A549 (cell line): Measurements from ENCODE around the gene POLE2. TPM values are rescaled to one million over a fixed set of nuclear protein-coding genes. Genes with fewer than 3 reads are reported as not detected.

Experiments used
- ATAC-seq, 2 experiments: fragments of 200-7000 bp in 1 of 2; fragments of >200 bp in 1 of 2; cut with Nextera tagmentation in 1 of 2; cut with Tn5 transposase in 1 of 2; 3 replicates each; pipeline versions ENCODE4 v1.8.0 to v1.9.1; 2018 to 2020; ENCODE audit warnings: mild to moderate bottlenecking in 1 of 2, moderate library complexity in 1 of 2
- CTCF ChIA-PET: fragments of 300-600 bp; sonication (Branson Sonifier 250); formaldehyde crosslinking; extraction: SDS; loops from one replicate; lab custom pipeline; 2021; ENCODE audit warnings: antibody characterized with exemption, inconsistent platforms; lab: Yijun Ruan, JAX
- POLR2A ChIA-PET: fragments of 350-600 bp; formaldehyde crosslinking; extraction: SDS; loops from one replicate; lab custom pipeline; 2021; ENCODE audit warnings: antibody characterized with exemption, inconsistent platforms; lab: Yijun Ruan, JAX
- DNase-seq, 2 experiments: peaks; one replicate each; pipeline versions ENCODE4 v3.0.0 to v3.0.0-alpha.2; 2011 to 2016; ENCODE audit warnings: low read depth in 1 of 2, low spot score in 1 of 2
- FAIRE-seq: peaks from 2 replicates; lab custom pipeline; 2011; peaks lifted over from hg19 to GRCh38; lab: Jason Lieb, UNC
- H3K27ac ChIP-seq, 2 experiments: fragments of >200 bp; sonication (Bioruptor Twin); formaldehyde crosslinking; 3 replicates each; pipeline ENCODE4 v1.5.1; 2016 to 2017
- H3K4me1 ChIP-seq: fragments of >200 bp; sonication (Bioruptor Twin); formaldehyde crosslinking; 3 replicates; pipeline ENCODE4 v1.6.1; 2016
- H3K4me2 ChIP-seq: fragments of >200 bp; sonication (Bioruptor Twin); formaldehyde crosslinking; 3 replicates; pipeline ENCODE4 v1.6.1; 2016
- H3K4me3 ChIP-seq: fragments of >200 bp; sonication (Bioruptor Twin); formaldehyde crosslinking; 3 replicates; pipeline ENCODE4 v1.5.1; 2016
- H3K9me3 ChIP-seq: fragments of >200 bp; sonication (Bioruptor Twin); formaldehyde crosslinking; 3 replicates; pipeline ENCODE4 v1.6.1; 2016
- CBX2 ChIP-seq: fragments of 200-600 bp; sonication (generic); IDR thresholded peaks from 2 replicates; pipeline ENCODE4 v1.6.1; 2016; ENCODE audit warnings: low read depth, mild to moderate bottlenecking, borderline replicate concordance
- CBX8 ChIP-seq: fragments of 200-600 bp; sonication (generic); IDR thresholded peaks from 2 replicates; pipeline ENCODE4 v1.6.1; 2016
- CHD2 ChIP-seq: fragments of 150-350 bp; IDR thresholded peaks from 2 replicates; pipeline ENCODE4 v1.6.1; 2014; ENCODE audit warnings: low read length; ENCODE audit not compliant: partially characterized antibody
- CHD4 ChIP-seq: fragments of 200-600 bp; sonication (generic); IDR thresholded peaks from 2 replicates; pipeline ENCODE4 v1.6.1; 2016; ENCODE audit warnings: antibody characterized with exemption, mild to moderate bottlenecking, borderline replicate concordance
- EP300 ChIP-seq, 2 experiments: fragments of >200 bp; sonication (Bioruptor Twin); formaldehyde crosslinking; IDR thresholded peaks; 2 replicates in 1 of 2; 3 replicates in 1 of 2; pipeline ENCODE4 v1.6.1; 2016 to 2017
- ESRRA ChIP-seq: fragments of 150-350 bp; IDR thresholded peaks from 2 replicates; pipeline ENCODE4 v1.6.1; 2014; ENCODE audit warnings: mild to moderate bottlenecking, low read length, borderline replicate concordance
- FOSB ChIP-seq: fragments of 250-450 bp; sonication (Bioruptor Pico); IDR thresholded peaks from 2 replicates; pipeline ENCODE4 v1.5.0; 2020; ENCODE audit warnings: mild to moderate bottlenecking, moderate library complexity
- FOSL2 ChIP-seq, 2 experiments: fragments of 450-650 bp in 1 of 2; fragments of >200 bp in 1 of 2; sonication (Bioruptor Twin) in 1 of 2; formaldehyde crosslinking; IDR thresholded peaks; 2 replicates each; pipeline versions ENCODE4 v1.5.0 to v1.6.1; 2016 to 2020; ENCODE audit warnings: mild to moderate bottlenecking in 1 of 2, moderate library complexity in 1 of 2
- FOXS1 ChIP-seq: fragments of 250-450 bp; sonication (Bioruptor Pico); IDR thresholded peaks from 2 replicates; pipeline ENCODE4 v1.5.0; 2020; ENCODE audit warnings: mild to moderate bottlenecking, moderate library complexity
- HOXB5 ChIP-seq: fragments of 250-450 bp; sonication (Bioruptor Pico); IDR thresholded peaks from 2 replicates; pipeline ENCODE4 v1.5.0; 2020; ENCODE audit warnings: mild to moderate bottlenecking, moderate library complexity
- JUN ChIP-seq, 2 experiments: fragments of >200 bp; sonication (Bioruptor Twin); formaldehyde crosslinking; IDR thresholded peaks; 2 replicates in 1 of 2; 3 replicates in 1 of 2; pipeline ENCODE4 v1.6.1; 2016 to 2017
- KDM5A ChIP-seq: fragments of 200-600 bp; sonication (generic); IDR thresholded peaks from 2 replicates; pipeline ENCODE4 v1.6.1; 2016; ENCODE audit warnings: antibody characterized with exemption, mild to moderate bottlenecking
- MAZ ChIP-seq: fragments of 150-350 bp; IDR thresholded peaks from 2 replicates; pipeline ENCODE4 v1.6.1; 2014; ENCODE audit warnings: antibody characterized with exemption, low read depth, low read length, borderline replicate concordance
- NPAS2 ChIP-seq: fragments of 250-450 bp; sonication (Bioruptor Pico); IDR thresholded peaks from 2 replicates; pipeline ENCODE4 v1.8.0; 2022; ENCODE audit warnings: mild to moderate bottlenecking, moderate library complexity, borderline replicate concordance
- NR3C1 ChIP-seq: fragments of >200 bp; sonication (Bioruptor Twin); formaldehyde crosslinking; IDR thresholded peaks from 3 replicates; pipeline ENCODE4 v1.6.1; 2017
- PHF8 ChIP-seq: fragments of 200-600 bp; sonication (generic); IDR thresholded peaks from 2 replicates; pipeline ENCODE4 v1.6.1; 2016; ENCODE audit warnings: low read depth, mild to moderate bottlenecking, antibody characterized with exemption, moderate library complexity, borderline replicate concordance
- POLR2A ChIP-seq: IDR thresholded peaks from 2 replicates; pipeline ENCODE4 v1.6.1; 2012; ENCODE audit warnings: mild to moderate bottlenecking, low read length
- RARB ChIP-seq: fragments of 250-450 bp; sonication (Bioruptor Pico); IDR thresholded peaks from 2 replicates; pipeline ENCODE4 v1.8.0; 2021; ENCODE audit warnings: mild to moderate bottlenecking, moderate library complexity
- TP53 ChIP-seq: fragments of 250-450 bp; sonication (Bioruptor Pico); IDR thresholded peaks from 2 replicates; pipeline ENCODE4 v1.5.0; 2021; ENCODE audit warnings: mild to moderate bottlenecking, moderate library complexity
- ZFP36 ChIP-seq: fragments of 450-650 bp; IDR thresholded peaks from 2 replicates; pipeline ENCODE4 v1.6.1; 2014; ENCODE audit warnings: borderline replicate concordance; ENCODE audit not compliant: partially characterized antibody
- WGBS: methylation state at CpG from one replicate; pipeline ENCODE4 v1.1.6; 2017; ENCODE audit errors: missing lambda C conversion rate; 5-methylcytosine and 5-hydroxymethylcytosine counted together
- polyA plus RNA-seq, 4 experiments: library from polyadenylated mRNA; depleted of rRNA in 3 of 4; stranded (reverse); fragments of >200 nt; fragmentation: RNase III in 1 of 4; extraction: RNeasy Plus Mini Kit Qiagen cat#74134 plus additional on column Dnase treatment in 1 of 4; gene quantifications; 2 replicates in 3 of 4; 3 replicates in 1 of 4; pipeline ENCODE4 v1.2.3, GENCODE V29; 2011 to 2017
- TF ChIP-seq, protein P1 (sequence below): fragments of 200-600 bp; sonication (generic); IDR thresholded peaks from 2 replicates; pipeline ENCODE4 v1.6.1; 2016; ENCODE audit warnings: antibody characterized with exemption, mild to moderate bottlenecking, moderate library complexity
- TF ChIP-seq, protein P2 (sequence below): IDR thresholded peaks from 2 replicates; pipeline ENCODE4 v1.6.1; 2012
- TF ChIP-seq, protein P3 (sequence below): IDR thresholded peaks from 2 replicates; pipeline ENCODE4 v1.6.1; 2012; ENCODE audit warnings: low read depth, borderline replicate concordance
- TF ChIP-seq, protein P4 (sequence below): fragments of >200 bp; sonication (Bioruptor Twin); formaldehyde crosslinking; IDR thresholded peaks from 3 replicates; pipeline ENCODE4 v1.6.1; 2016
- TF ChIP-seq, protein P5 (sequence below): fragments of >200 bp; sonication (Bioruptor Twin); formaldehyde crosslinking; IDR thresholded peaks from 2 replicates; pipeline ENCODE4 v1.6.1; 2016

POLE2 gene
- polyA plus RNA-seq, 2 of the 4 experiments (the other 2 are of a cell fraction), result 20.2 to 28.1 TPM

DNA sequence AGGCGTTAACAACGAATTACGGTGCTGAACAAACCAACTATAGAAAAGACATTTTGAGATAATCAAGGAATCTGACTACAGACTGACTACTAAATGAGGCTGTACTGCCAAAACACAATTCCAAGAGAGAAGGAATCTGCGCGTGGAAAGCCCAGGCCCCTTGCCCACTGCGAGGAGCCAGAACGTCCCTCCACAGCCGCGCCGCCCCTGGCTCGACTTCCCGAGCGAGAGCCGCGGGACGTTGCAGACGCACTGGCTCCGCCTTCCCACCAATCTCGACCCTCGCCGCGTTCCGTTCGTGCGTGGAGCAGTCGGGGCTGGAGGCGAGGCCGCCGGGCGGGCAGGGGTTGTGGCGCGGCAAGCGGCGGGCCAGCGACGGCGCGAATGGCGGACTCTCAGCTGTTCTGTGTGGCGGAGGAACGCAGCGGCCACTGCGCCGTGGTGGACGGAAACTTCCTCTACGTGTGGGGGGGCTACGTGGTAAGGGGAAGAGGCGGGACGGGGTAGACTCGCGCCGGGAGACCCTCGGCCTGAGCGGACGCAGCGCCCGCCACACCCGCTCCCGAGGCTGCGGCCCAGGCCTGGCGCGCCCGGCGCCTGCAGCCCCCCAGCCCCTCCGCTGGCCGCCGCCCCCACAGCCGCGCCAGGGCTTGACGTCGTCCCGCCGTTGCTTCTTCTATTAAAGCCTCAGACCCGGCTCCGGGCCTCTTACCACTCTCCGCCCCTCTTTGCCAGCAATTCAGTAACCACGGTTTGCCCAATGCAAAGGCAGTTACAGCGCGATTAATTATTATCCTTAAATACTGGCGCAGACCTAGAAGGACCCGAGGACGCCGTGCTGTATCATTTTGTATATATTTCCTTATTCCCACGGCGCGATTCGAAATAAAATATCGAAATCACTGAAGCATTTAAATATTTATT is 5.1 kb upstream of the POLE2 start, which contains the start of gene KLHDC1:
Gene KLHDC1, plus strand, starts transcription at position 310 of the 924 bp plus-strand sequence. Its CDS starts 75 bp downstream, at position 385.
- peak; percentile 76 to 80 for ATAC-seq
- Histone ChIP-seq H3K4me2 (peak within 1 kb of the TSS; percentile 65), H3K4me1 (peaks cover 19% of the 10 kb centered on the region; the same call in 1 of the 3 replicates), H3K27ac (peak within 1 kb of the TSS; percentile 71 to 90), H3K4me3 (peak within 1 kb of the TSS; percentile 53), H3K9me3 (no peaks in the 10 kb centered on the region)
- WGBS, result 4% methylated on average over 30 of the region's 88 CpGs
- TF ChIP-seq ZFP36 (no peak), JUN (IDR thresholded peaks at IDR 0.05) (peak; percentile 44 to 67; a peak in 3 of 5 replicates), POLR2A (peak; percentile 91), CBX8 (no peak), CBX2 (no peak), HOXB5 (CRISPR knock-in tag) (no peak), FOXS1 (CRISPR knock-in tag) (no peak), NPAS2 (no peak), KDM5A (no peak), TP53 (CRISPR knock-in tag) (no peak), FOSL2 (IDR thresholded peaks at IDR 0.05) (no peak), FOSL2 (CRISPR knock-in tag; IDR thresholded peaks at IDR 0.05) (no peak), EP300 (IDR thresholded peaks at IDR 0.05) (no peak), MAZ (no peak), PHF8 (peak; percentile 79; the same call in 1 of the 2 replicates), ESRRA (no peak), RARB (CRISPR knock-in tag) (no peak), FOSB (no peak), NR3C1 (no peak), CHD4 (no peak), CHD2 (no peak)
- TF ChIP-seq, protein P1, sequence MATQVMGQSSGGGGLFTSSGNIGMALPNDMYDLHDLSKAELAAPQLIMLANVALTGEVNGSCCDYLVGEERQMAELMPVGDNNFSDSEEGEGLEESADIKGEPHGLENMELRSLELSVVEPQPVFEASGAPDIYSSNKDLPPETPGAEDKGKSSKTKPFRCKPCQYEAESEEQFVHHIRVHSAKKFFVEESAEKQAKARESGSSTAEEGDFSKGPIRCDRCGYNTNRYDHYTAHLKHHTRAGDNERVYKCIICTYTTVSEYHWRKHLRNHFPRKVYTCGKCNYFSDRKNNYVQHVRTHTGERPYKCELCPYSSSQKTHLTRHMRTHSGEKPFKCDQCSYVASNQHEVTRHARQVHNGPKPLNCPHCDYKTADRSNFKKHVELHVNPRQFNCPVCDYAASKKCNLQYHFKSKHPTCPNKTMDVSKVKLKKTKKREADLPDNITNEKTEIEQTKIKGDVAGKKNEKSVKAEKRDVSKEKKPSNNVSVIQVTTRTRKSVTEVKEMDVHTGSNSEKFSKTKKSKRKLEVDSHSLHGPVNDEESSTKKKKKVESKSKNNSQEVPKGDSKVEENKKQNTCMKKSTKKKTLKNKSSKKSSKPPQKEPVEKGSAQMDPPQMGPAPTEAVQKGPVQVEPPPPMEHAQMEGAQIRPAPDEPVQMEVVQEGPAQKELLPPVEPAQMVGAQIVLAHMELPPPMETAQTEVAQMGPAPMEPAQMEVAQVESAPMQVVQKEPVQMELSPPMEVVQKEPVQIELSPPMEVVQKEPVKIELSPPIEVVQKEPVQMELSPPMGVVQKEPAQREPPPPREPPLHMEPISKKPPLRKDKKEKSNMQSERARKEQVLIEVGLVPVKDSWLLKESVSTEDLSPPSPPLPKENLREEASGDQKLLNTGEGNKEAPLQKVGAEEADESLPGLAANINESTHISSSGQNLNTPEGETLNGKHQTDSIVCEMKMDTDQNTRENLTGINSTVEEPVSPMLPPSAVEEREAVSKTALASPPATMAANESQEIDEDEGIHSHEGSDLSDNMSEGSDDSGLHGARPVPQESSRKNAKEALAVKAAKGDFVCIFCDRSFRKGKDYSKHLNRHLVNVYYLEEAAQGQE, result no peak
- TF ChIP-seq, protein P2, sequence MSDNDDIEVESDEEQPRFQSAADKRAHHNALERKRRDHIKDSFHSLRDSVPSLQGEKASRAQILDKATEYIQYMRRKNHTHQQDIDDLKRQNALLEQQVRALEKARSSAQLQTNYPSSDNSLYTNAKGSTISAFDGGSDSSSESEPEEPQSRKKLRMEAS, result peak; percentile 91
- TF ChIP-seq, protein P3, sequence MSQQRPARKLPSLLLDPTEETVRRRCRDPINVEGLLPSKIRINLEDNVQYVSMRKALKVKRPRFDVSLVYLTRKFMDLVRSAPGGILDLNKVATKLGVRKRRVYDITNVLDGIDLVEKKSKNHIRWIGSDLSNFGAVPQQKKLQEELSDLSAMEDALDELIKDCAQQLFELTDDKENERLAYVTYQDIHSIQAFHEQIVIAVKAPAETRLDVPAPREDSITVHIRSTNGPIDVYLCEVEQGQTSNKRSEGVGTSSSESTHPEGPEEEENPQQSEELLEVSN, result peak; percentile 41; the same call in 1 of the 2 replicates
- TF ChIP-seq, protein P4, sequence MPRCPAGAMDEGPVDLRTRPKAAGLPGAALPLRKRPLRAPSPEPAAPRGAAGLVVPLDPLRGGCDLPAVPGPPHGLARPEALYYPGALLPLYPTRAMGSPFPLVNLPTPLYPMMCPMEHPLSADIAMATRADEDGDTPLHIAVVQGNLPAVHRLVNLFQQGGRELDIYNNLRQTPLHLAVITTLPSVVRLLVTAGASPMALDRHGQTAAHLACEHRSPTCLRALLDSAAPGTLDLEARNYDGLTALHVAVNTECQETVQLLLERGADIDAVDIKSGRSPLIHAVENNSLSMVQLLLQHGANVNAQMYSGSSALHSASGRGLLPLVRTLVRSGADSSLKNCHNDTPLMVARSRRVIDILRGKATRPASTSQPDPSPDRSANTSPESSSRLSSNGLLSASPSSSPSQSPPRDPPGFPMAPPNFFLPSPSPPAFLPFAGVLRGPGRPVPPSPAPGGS, result peak; percentile 57; the same call in 1 of the 3 replicates
- TF ChIP-seq, protein P5, sequence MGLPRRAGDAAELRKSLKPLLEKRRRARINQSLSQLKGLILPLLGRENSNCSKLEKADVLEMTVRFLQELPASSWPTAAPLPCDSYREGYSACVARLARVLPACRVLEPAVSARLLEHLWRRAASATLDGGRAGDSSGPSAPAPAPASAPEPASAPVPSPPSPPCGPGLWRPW, result no peak
- ChIA-PET CTCF (interaction anchor here (1.1 to 1.4 kb wide), 2 partner anchors 159 to 161 kb away, joined by 3 to 4 read pairs; partner anchors contain the start of gene NEMF), POLR2A (interaction anchor here (4.4 kb wide), 1 partner anchor 75 kb away, joined by 39 read pairs; the partner anchor contains the start of gene KLHDC2)
- FAIRE-seq, result no peak
- peak; percentile 49 to 78 for DNase-seq
